Skeletal muscle satellite cell (primary cell): Measurements from ENCODE around the gene KANSL1.

ENCODE experiments used
- H3K27me3 ChIP-seq: 2 replicates; pipeline ENCODE4 v1.7.0; 2013; ENCODE audit warnings: low read length; ENCODE audit not compliant: control insufficient read depth, insufficient read depth
- H3K36me3 ChIP-seq: 2 replicates; pipeline ENCODE4 v1.7.0; 2013; ENCODE audit warnings: mild to moderate bottlenecking, control low read depth, low read length; ENCODE audit not compliant: insufficient read depth
- H3K4me1 ChIP-seq: 2 replicates; pipeline ENCODE4 v1.7.0; 2013; ENCODE audit warnings: low read length; ENCODE audit not compliant: control insufficient read depth, insufficient read depth
- H3K4me2 ChIP-seq: 2 replicates; pipeline ENCODE4 v1.7.0; 2013; ENCODE audit warnings: mild to moderate bottlenecking, low read length
- H3K4me3 ChIP-seq: 2 replicates; pipeline ENCODE4 v1.7.0; 2013; ENCODE audit warnings: low read length
- H3K9ac ChIP-seq: 2 replicates; pipeline ENCODE4 v1.7.0; 2013; ENCODE audit warnings: mild to moderate bottlenecking, low read depth, low read length, moderate library complexity
- H3K9me3 ChIP-seq: replicated peaks from 2 replicates; pipeline ENCODE4 v1.7.0; 2013; ENCODE audit warnings: mild to moderate bottlenecking, control low read depth, low read length

KANSL1 gene

DNA sequence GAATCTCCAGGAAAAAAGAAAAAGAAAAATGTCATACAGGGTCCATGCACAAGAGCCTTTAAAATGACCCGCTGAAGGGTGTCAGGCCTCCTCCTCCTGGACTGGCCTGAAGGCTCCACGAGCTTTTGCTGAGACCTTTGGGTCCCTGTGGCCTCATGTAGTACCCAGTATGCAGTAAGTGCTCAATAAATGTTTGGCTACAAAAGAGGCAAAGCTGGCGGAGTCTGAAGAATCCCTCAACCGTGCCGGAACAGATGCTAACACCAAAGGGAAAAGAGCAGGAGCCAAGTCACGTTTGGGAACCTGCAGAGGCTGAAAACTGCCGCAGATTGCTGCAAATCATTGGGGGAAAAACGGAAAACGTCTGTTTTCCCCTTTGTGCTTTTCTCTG is 193.3 kb downstream of the KANSL1 start:
- Histone ChIP-seq H3K36me3 (no peaks in the 10 kb centered on the region), H3K9ac (no peak overlapping the region), H3K27me3 (peaks cover 19% of the 10 kb centered on the region), H3K4me3 (no peak overlapping the region), H3K4me1 (peaks cover 7% of the 10 kb centered on the region), H3K9me3 (no peaks in the 10 kb centered on the region), H3K4me2 (no peak overlapping the region)

DNA sequence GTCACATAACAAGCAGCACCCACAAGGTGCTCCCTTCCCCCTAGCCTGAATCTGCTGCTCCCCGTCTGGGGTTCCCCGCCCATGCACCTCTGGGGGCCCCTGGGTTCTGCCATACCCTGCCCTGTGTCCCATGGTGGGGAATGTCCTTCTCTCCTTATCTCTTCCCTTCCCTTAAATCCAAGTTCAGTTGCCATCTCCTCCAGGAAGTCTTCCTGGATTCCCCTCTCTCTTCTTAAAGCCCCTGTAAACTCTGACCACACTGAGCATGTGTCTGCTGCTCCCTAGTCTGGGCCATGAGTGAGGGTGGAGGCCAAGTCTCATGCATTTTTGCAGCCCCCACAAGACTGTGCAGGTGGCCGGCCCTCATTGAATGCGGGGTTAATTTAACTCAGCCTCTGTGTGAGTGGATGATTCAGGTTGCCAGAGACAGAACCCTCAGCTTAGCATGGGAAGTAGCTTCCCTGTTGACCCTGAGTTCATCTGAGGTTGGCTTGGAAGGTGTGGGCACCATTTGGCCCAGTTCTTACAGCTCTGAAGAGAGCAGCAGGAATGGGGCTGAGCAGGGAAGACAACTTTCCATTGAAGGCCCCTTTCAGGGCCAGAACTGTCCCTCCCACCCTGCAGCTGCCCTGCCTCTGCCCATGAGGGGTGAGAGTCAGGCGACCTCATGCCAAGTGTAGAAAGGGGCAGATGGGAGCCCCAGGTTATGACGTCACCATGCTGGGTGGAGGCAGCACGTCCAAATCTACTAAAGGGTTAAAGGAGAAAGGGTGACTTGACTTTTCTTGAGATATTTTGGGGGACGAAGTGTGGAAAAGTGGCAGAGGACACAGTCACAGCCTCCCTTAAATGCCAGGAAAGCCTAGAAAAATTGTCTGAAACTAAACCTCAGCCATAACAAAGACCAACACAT is 194.0 kb downstream of the KANSL1 start, which contains the start of gene STH:
TSS of gene STH (plus strand) at position 264 of the 913 bp plus-strand sequence. CDS start at position 294, 30 bp downstream.
- no peak within 1 kb of the TSS for H3K4me2 ChIP-seq
- peaks cover 7% of the 10 kb centered on the region for H3K4me1 ChIP-seq
- H3K4me3 ChIP-seq: no peak within 1 kb of the TSS
- no peak within 1 kb of the TSS for H3K9ac ChIP-seq
- no peaks in the 10 kb centered on the region for H3K9me3 ChIP-seq
- H3K27me3 ChIP-seq: peaks cover 19% of the 10 kb centered on the region
- no peaks in the 10 kb centered on the region for H3K36me3 ChIP-seq

DNA sequence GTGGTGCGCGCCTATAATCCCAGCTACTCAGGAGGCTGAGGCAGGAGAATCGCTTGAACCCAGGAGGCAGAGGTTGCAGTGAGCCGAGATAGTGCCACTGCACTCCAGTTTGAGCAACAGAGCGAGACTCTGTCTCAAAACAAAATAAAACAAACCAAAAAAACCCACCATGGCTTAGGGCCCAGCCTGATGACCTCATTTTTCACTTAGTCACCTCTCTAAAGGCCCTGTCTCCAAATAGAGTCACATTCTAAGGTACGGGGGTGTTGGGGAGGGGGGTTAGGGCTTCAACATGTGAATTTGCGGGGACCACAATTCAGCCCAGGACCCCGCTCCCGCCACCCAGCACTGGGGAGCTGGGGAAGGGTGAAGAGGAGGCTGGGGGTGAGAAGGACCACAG is 195.6 kb downstream of the KANSL1 start:
- peaks cover 7% of the 10 kb centered on the region for H3K4me1 ChIP-seq
- no peak overlapping the region for H3K9ac ChIP-seq
- H3K27me3 ChIP-seq: peaks cover 19% of the 10 kb centered on the region
- H3K36me3 ChIP-seq: no peaks in the 10 kb centered on the region
- H3K4me3 ChIP-seq: no peak overlapping the region
- H3K9me3 ChIP-seq: no peaks in the 10 kb centered on the region
- H3K4me2 ChIP-seq: no peak overlapping the region

DNA sequence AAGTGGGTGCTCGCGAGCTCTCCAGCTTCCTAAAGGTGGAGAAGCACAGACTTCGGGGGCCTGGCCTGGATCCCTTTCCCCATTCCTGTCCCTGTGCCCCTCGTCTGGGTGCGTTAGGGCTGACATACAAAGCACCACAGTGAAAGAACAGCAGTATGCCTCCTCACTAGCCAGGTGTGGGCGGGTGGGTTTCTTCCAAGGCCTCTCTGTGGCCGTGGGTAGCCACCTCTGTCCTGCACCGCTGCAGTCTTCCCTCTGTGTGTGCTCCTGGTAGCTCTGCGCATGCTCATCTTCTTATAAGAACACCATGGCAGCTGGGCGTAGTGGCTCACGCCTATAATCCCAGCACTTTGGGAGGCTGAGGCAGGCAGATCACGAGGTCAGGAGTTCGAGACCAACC is 196.1 kb downstream of the KANSL1 start:
- Histone ChIP-seq H3K27me3 (peaks cover 18% of the 10 kb centered on the region), H3K4me3 (no peak overlapping the region), H3K4me1 (peaks cover 7% of the 10 kb centered on the region), H3K36me3 (no peaks in the 10 kb centered on the region), H3K9ac (no peak overlapping the region), H3K4me2 (no peak overlapping the region), H3K9me3 (no peaks in the 10 kb centered on the region)

DNA sequence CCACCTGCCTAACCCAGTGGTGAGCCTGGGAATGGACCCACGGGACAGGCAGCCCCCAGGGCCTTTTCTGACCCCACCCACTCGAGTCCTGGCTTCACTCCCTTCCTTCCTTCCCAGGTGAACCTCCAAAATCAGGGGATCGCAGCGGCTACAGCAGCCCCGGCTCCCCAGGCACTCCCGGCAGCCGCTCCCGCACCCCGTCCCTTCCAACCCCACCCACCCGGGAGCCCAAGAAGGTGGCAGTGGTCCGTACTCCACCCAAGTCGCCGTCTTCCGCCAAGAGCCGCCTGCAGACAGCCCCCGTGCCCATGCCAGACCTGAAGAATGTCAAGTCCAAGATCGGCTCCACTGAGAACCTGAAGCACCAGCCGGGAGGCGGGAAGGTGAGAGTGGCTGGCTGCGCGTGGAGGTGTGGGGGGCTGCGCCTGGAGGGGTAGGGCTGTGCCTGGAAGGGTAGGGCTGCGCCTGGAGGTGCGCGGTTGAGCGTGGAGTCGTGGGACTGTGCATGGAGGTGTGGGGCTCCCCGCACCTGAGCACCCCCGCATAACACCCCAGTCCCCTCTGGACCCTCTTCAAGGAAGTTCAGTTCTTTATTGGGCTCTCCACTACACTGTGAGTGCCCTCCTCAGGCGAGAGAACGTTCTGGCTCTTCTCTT is 196.8 kb downstream of the KANSL1 start:
- peaks cover 7% of the 10 kb centered on the region for H3K4me1 ChIP-seq
- no peak overlapping the region for H3K9ac ChIP-seq
- H3K9me3 ChIP-seq: no peaks in the 10 kb centered on the region
- peaks cover 10% of the 10 kb centered on the region for H3K27me3 ChIP-seq
- H3K4me2 ChIP-seq: no peak overlapping the region
- H3K36me3 ChIP-seq: no peaks in the 10 kb centered on the region
- no peak overlapping the region for H3K4me3 ChIP-seq

DNA sequence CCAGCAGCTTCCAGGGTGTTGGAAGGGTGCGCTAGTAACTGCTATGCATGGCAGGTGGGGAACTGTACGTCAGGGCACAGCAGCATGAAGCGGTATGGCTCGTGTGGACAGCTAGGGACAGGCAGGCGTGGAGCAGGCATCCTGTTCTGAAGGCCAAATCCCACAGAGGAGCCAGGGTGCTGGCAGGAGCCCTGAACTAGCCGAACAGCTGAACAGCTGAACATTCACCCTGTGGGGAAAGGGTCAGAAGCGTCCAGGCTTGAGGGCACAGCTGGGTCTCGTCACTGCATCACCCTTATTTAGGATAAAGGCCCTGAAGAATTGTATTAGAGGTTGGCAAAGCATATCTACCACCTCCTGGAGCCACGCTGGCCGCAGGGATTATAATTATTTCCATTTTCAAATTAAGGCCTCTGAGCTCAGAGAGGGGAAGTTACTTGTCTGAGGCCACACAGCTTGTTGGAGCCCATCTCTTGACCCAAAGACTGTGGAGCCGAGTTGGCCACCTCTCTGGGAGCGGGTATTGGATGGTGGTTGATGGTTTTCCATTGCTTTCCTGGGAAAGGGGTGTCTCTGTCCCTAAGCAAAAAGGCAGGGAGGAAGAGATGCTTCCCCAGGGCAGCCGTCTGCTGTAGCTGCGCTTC is 197.5 kb downstream of the KANSL1 start:
- H3K9ac ChIP-seq: no peak overlapping the region

DNA sequence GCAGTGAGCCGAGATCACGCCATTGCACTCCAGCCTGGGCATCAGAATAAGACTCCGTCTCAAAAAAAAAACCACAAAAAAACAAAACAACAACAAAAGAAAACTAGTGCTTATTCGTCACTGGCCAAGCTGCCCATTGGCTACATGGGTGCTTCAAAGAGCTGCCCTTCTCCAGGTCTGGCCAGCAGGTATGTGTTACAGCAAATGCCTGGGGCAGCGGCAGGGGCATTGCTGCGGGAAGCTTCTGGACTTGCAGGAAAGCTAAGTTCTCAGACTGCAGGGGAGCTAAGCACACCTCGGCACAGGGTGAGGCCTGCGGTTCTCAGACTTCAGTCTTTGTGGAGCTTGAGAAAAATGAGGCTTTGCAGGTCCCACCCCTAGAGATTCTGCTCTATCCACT is 198.2 kb downstream of the KANSL1 start:
- H3K36me3 ChIP-seq: no peaks in the 10 kb centered on the region
- no peak overlapping the region for H3K9ac ChIP-seq
- H3K27me3 ChIP-seq: peaks cover 8% of the 10 kb centered on the region
- no peak overlapping the region for H3K4me2 ChIP-seq
- H3K4me3 ChIP-seq: no peak overlapping the region
- H3K4me1 ChIP-seq: peaks cover 7% of the 10 kb centered on the region
- no peaks in the 10 kb centered on the region for H3K9me3 ChIP-seq

More for the DNA sequence above, 197.5 kb downstream of the KANSL1 start:
- Histone ChIP-seq H3K9me3 (no peaks in the 10 kb centered on the region), H3K4me3 (no peak overlapping the region), H3K4me1 (peaks cover 7% of the 10 kb centered on the region), H3K36me3 (no peaks in the 10 kb centered on the region), H3K4me2 (no peak overlapping the region), H3K27me3 (peaks cover 9% of the 10 kb centered on the region)

DNA sequence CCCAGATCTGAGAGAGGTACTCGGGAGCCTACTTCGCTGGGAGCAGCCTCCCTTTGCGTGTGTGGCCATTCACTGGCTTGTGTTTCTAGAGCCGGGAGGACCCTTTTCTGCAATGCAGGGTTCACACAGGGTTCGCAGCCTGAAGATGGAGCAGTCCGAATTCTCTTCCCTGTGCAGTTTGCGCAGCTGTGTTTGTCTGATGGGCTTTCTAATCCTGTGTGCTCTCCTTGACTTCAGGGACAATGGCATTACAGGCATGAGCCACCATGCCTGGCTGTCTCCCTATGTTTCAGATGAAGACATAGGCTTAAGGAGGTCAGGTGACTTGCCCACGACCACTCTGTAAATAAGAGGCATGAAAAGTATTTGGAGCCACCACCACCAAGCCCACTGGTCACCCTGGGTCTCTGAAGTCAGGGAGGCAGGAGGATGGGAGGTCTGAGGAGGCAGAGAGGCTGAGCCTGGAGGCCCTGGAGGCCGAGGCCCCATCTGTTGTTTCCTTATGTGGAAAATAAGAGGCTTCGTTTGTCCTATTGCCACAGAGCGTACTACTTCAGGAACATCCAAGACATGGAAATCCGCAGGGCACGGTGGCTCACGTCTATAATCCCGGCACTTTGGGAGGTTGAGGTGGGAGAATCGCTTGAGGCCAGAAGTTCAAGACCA is 199.1 kb downstream of the KANSL1 start:
- Histone ChIP-seq H3K4me2 (no peak overlapping the region), H3K4me1 (peaks cover 7% of the 10 kb centered on the region)

DNA sequence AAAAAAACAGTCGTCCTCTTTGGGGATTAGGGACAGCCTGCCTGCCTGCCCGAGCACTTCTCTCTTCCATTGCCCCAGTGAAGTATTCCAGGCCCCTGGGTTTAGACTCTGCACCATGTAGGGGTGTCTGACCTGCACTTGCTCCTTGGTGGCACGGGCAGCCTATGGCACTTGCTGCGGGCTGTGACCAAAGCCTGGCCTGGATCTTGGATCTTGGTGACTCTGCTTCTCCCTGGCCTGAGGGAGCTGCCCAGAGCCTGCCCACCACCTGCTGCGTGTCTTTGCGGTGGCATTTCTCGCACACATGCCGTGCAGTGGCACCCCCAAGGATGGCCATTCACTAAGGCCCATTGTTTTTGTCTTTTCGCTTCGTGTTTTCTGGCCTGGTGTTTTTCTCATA is 200.3 kb downstream of the KANSL1 start:
- H3K4me1 ChIP-seq: peaks cover 7% of the 10 kb centered on the region
- no peak overlapping the region for H3K9ac ChIP-seq
- peaks cover 13% of the 10 kb centered on the region for H3K27me3 ChIP-seq
- H3K9me3 ChIP-seq: no peaks in the 10 kb centered on the region
- H3K4me3 ChIP-seq: no peak overlapping the region
- H3K4me2 ChIP-seq: no peak overlapping the region
- no peaks in the 10 kb centered on the region for H3K36me3 ChIP-seq

More for the DNA sequence above, 199.1 kb downstream of the KANSL1 start:
- no peaks in the 10 kb centered on the region for H3K36me3 ChIP-seq
- no peaks in the 10 kb centered on the region for H3K9me3 ChIP-seq
- H3K27me3 ChIP-seq: peaks cover 9% of the 10 kb centered on the region
- H3K9ac ChIP-seq: no peak overlapping the region
- no peak overlapping the region for H3K4me3 ChIP-seq

DNA sequence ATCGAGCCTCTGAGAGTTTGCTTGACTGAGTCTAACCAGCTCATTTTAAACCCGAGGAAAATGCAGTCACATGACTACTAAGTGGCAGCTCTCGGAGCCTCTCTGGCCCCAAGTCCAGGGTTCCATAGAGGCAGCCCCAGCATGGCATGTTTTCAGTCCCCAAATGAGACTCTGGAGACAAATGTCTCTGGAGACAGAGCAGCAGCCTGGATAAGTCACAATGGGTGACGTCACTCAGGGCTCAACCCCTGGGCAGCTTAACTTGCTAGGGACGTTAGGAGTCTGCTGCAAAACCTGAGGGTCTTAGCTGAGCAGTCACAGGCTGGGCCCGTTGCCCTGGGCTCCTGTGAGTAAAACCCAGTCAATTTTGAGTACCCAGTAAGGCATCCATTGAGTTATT is 201.1 kb downstream of the KANSL1 start:
- no peak overlapping the region for H3K4me3 ChIP-seq
- no peak overlapping the region for H3K9ac ChIP-seq
- peaks cover under 1% of the 10 kb centered on the region for H3K4me1 ChIP-seq
- H3K36me3 ChIP-seq: no peaks in the 10 kb centered on the region
- peaks cover 19% of the 10 kb centered on the region for H3K27me3 ChIP-seq
- H3K9me3 ChIP-seq: no peaks in the 10 kb centered on the region
- H3K4me2 ChIP-seq: no peak overlapping the region

DNA sequence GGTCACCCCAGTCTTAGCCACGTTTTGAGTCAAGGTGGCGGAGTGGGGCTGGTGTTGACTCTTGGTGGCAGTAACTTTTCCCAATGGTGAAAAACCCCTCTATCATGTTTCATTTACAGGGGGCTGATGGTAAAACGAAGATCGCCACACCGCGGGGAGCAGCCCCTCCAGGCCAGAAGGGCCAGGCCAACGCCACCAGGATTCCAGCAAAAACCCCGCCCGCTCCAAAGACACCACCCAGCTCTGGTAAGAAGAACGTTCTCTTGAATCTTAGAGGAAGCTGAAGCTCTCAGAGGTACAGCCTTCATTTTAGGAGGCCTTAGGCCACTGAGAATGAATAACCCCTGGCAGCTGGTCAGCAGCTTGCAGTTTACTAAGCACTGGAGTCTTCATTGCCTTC is 201.9 kb downstream of the KANSL1 start:
- Histone ChIP-seq H3K27me3 (peaks cover 24% of the 10 kb centered on the region), H3K36me3 (no peaks in the 10 kb centered on the region), H3K9ac (no peak overlapping the region), H3K4me3 (no peak overlapping the region), H3K4me2 (no peak overlapping the region), H3K4me1 (no peaks in the 10 kb centered on the region), H3K9me3 (no peaks in the 10 kb centered on the region)
